Ureter (tissue), 1 donor: ENCODE measurements around the gene ZBTB8OS. TPM values are rescaled to one million over a fixed set of nuclear protein-coding genes. Genes with fewer than 3 reads are reported as not detected.

Source experiments
- DNase-seq: peaks from one replicate; pipeline ENCODE4 v3.0.0-alpha.2; 2020; ENCODE audit warnings: low spot score
- total RNA-seq: library from RNA; stranded (reverse); gene quantifications from one replicate; pipeline ENCODE4 v1.2.4, GENCODE V29; 2023
- donor health status: DM: yes; HTN: yes; CAD: no.

ZBTB8OS gene
- total RNA-seq, 1 donor from 2014 or later, result 48.8 TPM

GRCh38 chr1:32611859-32612188, 38.5 kb downstream of the ZBTB8OS start:
- DNase-seq, result no peak

GRCh38 chr1:32609180-32609579, 41.2 kb downstream of the ZBTB8OS start:
- no peak for DNase-seq

GRCh38 chr1:32606565-32607371, 43.6 kb downstream of the ZBTB8OS start:
- no peak for DNase-seq

- no peak for DNase-seq
Measured at GRCh38 chr1:32605711-32606424, 44.5 kb downstream of the ZBTB8OS start.

- DNase-seq, result no peak
Measured at GRCh38 chr1:32600034-32600433, 50.3 kb downstream of the ZBTB8OS start.

- DNase-seq, result no peak
Measured at GRCh38 chr1:32592943-32593342, 57.4 kb downstream of the ZBTB8OS start.

GRCh38 chr1:32580348-32581017, 69.9 kb downstream of the ZBTB8OS start:
- no peak for DNase-seq

Other genes starting within 250 kb of the ZBTB8OS start
- 0.57 TPM for gene ZBTB8B, start 185.5 kb downstream of the ZBTB8OS start, total RNA-seq
- gene ZBTB8A, start 111.1 kb downstream of the ZBTB8OS start, total RNA-seq, result 10.5 TPM
- 213 TPM for gene RBBP4, start 658 bp upstream of the ZBTB8OS start, total RNA-seq
- gene SYNC, start 52.2 kb upstream of the ZBTB8OS start, total RNA-seq, result 6.4 TPM
- 205 TPM for gene YARS1, start 166.8 kb upstream of the ZBTB8OS start, total RNA-seq
- 41.0 TPM for gene S100PBP, start 167.1 kb upstream of the ZBTB8OS start, total RNA-seq
- 1.7 TPM for gene FNDC5, start 220.4 kb upstream of the ZBTB8OS start, total RNA-seq
- gene HPCA, start 235.9 kb upstream of the ZBTB8OS start, total RNA-seq, result 0.75 TPM